ENCODE measurements around the gene GEN1.

GEN1 gene

GRCh38 chr2:17754773-17755425, 961 bp downstream of the GEN1 start:
- no peak for DNase-seq

DNA sequence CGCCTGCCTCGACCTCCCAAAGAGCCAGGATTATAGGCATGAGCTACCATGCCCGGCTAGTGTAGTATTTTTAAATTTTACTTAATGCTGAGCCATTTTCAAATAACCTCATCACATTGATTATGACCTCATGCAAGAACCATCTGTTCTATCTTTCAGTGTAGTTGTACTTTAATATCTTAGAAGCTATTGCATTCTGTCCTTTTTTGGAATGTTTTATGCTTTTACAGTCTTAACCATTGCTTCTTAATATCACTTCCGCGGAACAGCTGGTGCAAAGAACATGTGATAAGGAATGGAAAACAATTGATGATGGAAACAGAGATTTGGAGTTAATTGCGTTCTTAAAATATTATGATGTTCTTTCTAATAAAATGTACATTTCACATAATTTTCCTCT, 2.7 kb downstream of the GEN1 start:
- no peak for DNase-seq

GRCh38 chr2:17757321-17757720, 3.4 kb downstream of the GEN1 start:
- no peak for DNase-seq

GRCh38 chr2:17758118-17758517, 4.2 kb downstream of the GEN1 start:
- no peak for DNase-seq

DNA sequence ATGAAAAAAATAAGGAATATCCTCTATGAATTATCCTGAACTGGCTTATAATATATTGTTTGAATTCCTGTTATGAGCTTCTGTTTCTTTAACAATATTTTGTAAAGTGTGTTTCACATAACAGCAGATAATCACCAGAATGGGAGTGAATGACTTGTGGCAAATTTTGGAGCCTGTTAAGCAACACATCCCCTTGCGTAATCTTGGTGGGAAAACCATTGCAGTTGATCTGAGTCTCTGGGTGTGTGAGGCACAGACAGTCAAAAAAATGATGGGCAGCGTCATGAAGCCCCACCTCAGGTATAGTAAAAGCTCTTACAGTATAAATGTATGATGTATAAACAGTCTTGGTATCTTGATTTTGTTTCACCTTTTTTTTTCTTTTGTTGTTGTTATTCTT, 5.9 kb downstream of the GEN1 start:
- DNase-seq = peak; percentile 1

DNA sequence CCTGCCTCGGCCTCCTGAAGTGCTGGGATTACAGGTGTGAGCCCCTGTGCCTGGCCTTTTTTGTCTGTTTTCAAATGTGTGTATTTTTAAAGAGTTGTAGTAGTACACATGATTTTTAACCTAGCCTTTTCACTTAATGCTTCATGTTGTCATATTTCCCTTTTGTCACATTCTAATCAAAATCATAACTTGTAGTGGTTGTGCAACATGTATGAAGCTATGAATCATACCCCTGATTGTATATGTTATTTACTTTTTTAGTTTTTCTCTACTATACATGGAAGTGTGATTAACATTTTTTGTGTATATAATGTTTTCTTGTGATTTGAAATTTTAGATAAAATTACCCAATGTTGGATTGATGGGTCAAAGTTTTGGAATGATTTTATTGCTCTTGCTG, 8.5 kb downstream of the GEN1 start:
- no peak for DNase-seq

DNA sequence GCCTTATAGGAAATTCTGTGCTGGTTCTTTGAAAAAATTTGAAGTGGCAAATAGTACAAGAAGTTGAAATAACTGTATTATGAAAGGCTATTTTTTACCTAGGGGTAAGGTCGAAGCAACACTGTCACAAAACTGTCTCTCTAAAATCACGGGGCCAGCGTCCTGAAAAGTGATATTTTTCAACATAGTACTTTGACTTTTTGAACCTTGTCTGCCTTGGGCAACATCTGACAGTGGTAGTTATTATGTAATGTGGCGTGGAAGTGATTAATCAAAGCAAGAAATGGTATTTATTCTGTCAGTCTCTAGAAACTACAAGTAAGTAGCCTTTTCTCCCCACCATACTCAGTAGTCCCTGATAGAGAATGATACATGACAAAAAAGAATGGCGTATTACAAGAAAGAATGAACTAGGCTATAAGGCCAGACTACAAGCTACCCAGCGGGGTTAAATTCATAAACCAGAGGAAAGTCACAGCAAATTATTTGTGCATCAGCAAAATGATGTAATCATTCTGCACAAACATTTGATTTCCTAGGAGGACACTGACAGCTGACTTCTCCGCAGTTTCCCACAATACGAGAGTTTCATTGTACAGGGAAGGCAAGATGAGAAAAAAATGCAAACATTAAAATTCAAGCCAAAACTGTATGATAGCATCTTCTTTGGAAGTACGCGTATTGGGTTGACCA, 9.8 kb downstream of the GEN1 start:
- no peak for DNase-seq

- DNase-seq = no peak
Observed at GRCh38 chr2:17765398-17765797, 11.5 kb downstream of the GEN1 start.

- no peak for DNase-seq
Observed at GRCh38 chr2:17768894-17769293, 15.0 kb downstream of the GEN1 start.

- DNase-seq = no peak
Observed at GRCh38 chr2:17771956-17772355, 18.0 kb downstream of the GEN1 start.

GRCh38 chr2:17772532-17772931, 18.6 kb downstream of the GEN1 start:
- DNase-seq = no peak

DNA sequence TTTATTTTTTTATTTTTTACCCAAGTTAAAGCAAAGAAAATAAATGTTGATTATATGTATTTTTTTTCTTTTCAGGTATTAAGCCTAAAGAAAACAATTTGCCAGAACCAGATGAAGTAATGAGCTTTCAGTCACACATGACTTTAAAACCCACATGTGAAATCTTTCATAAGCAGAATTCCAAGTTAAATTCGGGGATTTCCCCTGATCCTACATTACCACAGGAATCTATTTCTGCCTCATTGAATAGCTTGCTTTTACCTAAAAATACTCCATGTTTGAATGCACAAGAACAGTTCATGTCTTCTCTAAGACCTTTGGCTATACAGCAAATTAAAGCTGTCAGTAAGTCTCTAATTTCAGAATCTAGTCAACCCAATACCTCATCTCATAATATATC, 26.6 kb downstream of the GEN1 start:
- no peak for DNase-seq

DNA sequence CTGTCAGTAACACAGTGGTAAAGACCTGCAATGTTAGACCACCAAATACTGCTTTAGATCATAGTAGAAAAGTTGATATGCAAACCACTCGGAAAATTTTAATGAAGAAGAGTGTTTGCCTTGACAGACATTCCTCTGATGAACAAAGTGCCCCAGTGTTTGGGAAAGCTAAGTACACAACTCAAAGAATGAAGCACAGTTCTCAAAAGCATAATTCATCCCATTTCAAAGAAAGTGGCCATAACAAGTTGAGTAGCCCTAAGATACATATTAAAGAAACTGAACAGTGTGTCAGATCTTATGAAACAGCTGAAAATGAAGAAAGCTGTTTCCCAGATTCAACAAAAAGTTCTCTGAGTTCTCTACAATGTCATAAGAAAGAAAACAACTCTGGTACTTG, 27.5 kb downstream of the GEN1 start:
- no peak for DNase-seq

GRCh38 chr2:17786727-17787126, 32.8 kb downstream of the GEN1 start:
- no peak for DNase-seq

DNA sequence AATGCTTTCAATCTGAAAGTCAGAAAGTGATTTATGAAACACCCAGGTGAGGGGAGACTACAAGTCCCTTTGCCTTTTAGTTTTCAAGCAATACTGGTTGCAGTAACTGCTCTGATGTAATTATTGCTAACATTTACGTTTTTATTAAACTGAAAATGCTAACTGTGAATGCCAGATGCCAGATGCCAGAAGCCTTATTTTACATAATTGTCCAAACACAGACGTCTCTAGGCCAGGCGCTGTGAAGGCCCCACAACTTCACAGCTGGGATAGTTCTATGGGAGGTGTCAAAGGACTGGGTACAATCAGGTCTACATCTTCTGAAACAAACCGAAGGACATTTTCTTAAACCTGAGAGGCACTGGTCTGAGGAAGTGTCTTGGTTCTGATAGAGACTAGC, 34.8 kb downstream of the GEN1 start:
- DNase-seq = no peak

GRCh38 chr2:17790536-17790935, 36.6 kb downstream of the GEN1 start:
- DNase-seq = no peak

- DNase-seq = no peak
Observed at GRCh38 chr2:17791121-17791816, 37.3 kb downstream of the GEN1 start.

GRCh38 chr2:17791817-17792130, 37.8 kb downstream of the GEN1 start:
- DNase-seq = no peak

- DNase-seq = no peak
Observed at GRCh38 chr2:17792515-17792914, 38.6 kb downstream of the GEN1 start.

GRCh38 chr2:17793296-17793695, 39.4 kb downstream of the GEN1 start:
- DNase-seq = no peak

DNA sequence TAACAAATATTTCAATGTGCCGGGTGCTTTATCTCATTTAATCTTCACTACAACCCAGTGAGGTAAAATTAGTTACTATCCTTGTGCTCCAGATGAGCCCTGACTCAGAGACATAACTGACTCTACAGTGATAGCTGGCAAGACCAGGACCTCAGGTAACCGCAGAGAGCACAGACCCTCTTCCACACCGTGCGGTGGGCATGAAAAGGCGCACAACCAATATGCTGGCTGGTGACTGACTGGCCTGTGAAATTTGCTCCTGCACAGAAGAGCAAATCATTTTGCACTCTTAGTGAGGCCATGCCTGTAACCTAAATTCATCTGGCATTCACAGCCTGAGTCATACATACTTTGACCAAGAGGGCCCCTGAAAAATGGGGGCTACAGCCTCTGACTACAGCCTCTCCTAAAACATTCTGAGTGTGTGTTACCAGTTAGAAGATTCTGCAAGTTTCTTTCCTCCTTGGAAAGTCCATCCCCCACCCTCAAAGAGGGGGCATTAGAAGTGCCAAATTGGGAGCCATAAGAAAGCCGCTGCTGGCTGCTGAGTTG, 39.9 kb downstream of the GEN1 start:
- no peak for DNase-seq

DNA sequence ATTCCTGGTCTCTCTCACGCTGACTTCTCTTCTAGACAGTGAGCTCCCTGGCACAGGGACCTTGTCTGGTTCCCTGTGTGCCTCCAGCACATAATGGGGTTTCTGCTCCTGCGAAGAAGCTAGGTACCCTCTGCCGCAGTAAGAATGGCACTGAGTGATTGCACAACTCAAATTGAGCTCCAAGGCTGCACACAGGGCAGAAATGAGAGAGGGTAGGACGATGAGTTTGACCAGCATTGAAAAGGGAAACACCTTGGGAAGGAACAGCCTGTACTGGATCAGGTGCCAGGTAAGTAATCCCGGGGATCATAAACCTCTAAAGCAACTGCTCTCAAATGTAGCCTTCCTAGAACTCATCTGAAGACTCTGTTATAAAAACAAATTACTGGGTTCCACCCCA, 41.4 kb downstream of the GEN1 start:
- DNase-seq = no peak

GRCh38 chr2:17798338-17798737, 44.4 kb downstream of the GEN1 start:
- no peak for DNase-seq

Measured in NK-92 treated with Interleukin-12 subunit alpha and Interleukin-12 subunit beta, amount 100 ng/mL, for 24 hours (cell line).